ENCODE results near the gene ZBTB9. TPM values are rescaled to one million over a fixed set of nuclear protein-coding genes. Genes with fewer than 3 reads are reported as not detected.

The ZBTB9 gene
- polyA plus RNA-seq, 1 experiment, result 5.8 TPM

DNA sequence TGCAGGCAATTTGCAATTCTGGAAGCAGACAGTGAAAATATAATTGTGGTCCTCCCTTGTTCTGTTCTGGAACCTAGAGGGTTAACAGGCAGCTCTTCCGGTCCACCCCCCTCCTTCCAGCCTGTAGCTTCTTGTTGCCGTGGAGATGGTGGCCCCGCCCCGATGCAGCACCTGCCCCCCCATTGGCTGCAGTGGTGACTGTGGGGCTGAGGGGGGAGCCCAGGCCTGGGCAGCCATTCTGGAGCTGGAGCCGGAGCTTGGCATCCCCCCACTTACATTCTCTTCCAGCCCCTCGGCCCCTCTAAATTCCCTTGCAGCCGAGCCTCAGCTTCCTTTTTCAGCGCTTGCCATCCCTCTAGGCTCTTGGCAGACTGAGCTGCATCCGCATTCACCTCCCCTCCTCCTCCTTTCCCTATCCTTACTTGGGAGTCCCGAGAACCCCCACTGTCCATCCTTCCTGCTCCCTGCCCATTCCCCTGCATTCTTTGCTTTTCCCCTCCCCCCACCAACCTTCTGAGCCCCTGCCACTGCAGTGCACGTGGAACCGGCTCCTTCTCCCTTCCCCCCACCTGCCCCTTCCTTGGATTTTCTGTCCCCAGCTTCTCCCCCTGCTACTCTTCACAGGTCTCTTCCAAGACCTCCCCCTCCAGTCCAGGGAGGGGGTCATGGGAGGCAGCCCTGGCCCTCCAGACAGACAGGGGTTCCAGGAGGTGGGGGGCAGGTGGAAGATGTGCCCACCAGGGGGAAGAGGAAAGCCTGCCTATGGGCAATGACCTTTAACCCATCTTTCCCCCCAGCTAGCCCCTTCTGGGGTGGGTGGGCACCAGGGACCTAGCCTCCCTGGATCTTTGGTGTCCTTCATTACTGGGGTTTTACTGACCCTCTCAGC lies 23.1 kb upstream of the ZBTB9 start:
- Histone ChIP-seq H3K27me3 (ENCODE audit: control insufficient read depth, insufficient read depth, low read length) (no peaks in the 10 kb centered on the region), H3K27ac (ENCODE audit: low read depth, low read length) (no peak overlapping the region), H3K9me3 (ENCODE audit: control insufficient read depth, insufficient read depth, low read length) (no peaks in the 10 kb centered on the region), H3K4me3 (ENCODE audit: low read depth, low read length) (peak overlapping the region; percentile 25; the same call in 1 of the 2 replicates)
- POLR2A ChIA-PET, result interaction anchor here (0.6 to 1.7 kb wide), 5 partner anchors 9 to 1055 kb away, joined by 3 to 6 read pairs (median 4); partner anchors contain the start of genes RPS18 and VPS52
- no peak for DNase-seq (ENCODE audit: low read depth, low spot score)
- CTCF ChIA-PET, result interaction anchor here (0.6 to 1.8 kb wide), 3 partner anchors 13 to 40 kb away, joined by 3 to 7 read pairs (median 3); partner anchors contain the start of genes CUTA and PHF1
- TF ChIP-seq CTCF (IDR thresholded peaks at IDR 0.05; ENCODE audit: low read depth, low read length), result no peak

DNA sequence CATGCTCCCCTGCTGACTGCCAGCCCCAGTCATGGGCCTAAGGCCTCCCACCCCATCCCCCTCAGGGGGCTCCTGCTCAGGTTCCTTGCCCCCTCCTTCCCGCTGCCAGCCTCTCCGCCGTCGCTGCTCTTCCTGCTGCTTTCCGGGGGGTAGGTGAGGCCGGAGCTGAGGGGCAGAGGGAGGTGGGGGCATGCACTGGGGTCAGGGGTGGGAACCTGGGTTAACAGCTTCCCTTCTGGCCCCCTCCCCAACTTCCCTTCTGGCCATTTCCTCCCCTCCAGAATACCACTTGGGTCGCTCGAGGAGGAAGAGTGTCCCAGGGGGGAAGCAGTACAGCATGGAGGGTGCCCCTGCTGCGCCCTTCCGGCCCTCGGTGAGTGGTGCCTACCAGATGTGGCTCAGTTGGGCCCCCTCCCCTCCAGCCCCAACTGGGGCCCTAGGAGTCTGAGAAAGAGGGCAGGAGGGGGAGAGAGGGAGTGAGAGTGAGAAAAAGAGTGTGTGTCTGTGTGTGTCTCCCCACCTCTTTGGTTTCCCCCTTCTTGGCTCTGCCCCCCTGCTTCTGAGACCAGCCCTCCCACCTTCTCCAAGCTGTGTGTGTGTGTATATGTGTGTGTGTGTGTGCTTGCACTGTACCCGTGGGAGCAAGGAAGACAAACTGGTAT lies 22.4 kb upstream of the ZBTB9 start:
- CTCF ChIA-PET, result no interaction called here
- H3K4me3 ChIP-seq (ENCODE audit: low read depth, low read length), result no peak overlapping the region
- H3K27ac ChIP-seq (ENCODE audit: low read depth, low read length), result no peak overlapping the region
- no peaks in the 10 kb centered on the region for H3K9me3 ChIP-seq (ENCODE audit: control insufficient read depth, insufficient read depth, low read length)
- no peaks in the 10 kb centered on the region for H3K27me3 ChIP-seq (ENCODE audit: control insufficient read depth, insufficient read depth, low read length)
- no peak for TF ChIP-seq CTCF (IDR thresholded peaks at IDR 0.05; ENCODE audit: low read depth, low read length)
- DNase-seq (ENCODE audit: low read depth, low spot score), result no peak
- POLR2A ChIA-PET, result interaction anchor here (0.6 to 1.3 kb wide), 2 partner anchors 22 to 1056 kb away, joined by 4 to 6 read pairs; no protein-coding TSS in a partner anchor

DNA sequence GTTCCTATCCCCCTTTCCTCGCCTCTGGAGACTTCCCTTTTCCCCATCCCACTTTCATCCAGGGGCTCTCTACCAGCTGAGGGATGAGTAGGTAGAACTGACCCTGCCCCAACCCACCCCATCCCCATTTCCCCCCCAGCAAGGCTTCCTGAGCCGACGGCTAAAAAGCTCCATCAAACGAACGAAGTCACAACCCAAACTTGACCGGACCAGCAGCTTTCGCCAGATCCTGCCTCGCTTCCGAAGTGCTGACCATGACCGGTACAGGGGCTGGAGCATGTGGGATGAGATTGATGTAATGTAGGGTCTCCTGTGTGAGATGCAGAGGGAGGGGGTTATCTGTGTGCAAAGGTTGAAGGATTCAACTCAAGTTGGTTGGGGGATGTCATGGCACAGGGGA lies 21.8 kb upstream of the ZBTB9 start:
- Histone ChIP-seq H3K4me3 (ENCODE audit: low read depth, low read length) (no peak overlapping the region), H3K27me3 (ENCODE audit: control insufficient read depth, insufficient read depth, low read length) (no peaks in the 10 kb centered on the region), H3K27ac (ENCODE audit: low read depth, low read length) (no peak overlapping the region), H3K9me3 (ENCODE audit: control insufficient read depth, insufficient read depth, low read length) (no peaks in the 10 kb centered on the region)
- ChIA-PET CTCF (no interaction called here), POLR2A (no interaction called here)
- no peak for TF ChIP-seq CTCF (IDR thresholded peaks at IDR 0.05; ENCODE audit: low read depth, low read length)
- no peak for DNase-seq (ENCODE audit: low read depth, low spot score)

GRCh38 chr6:33433001-33433543 lies 21.3 kb upstream of the ZBTB9 start:
- no peak overlapping the region for H3K4me3 ChIP-seq (ENCODE audit: low read depth, low read length)
- peak overlapping the region; percentile 11 for H3K27ac ChIP-seq (ENCODE audit: low read depth, low read length)
- no peaks in the 10 kb centered on the region for H3K27me3 ChIP-seq (ENCODE audit: control insufficient read depth, insufficient read depth, low read length)
- TF ChIP-seq CTCF (IDR thresholded peaks at IDR 0.05; ENCODE audit: low read depth, low read length), result no peak
- DNase-seq (ENCODE audit: low read depth, low spot score), result no peak
- ChIA-PET CTCF (interaction anchor here (1.2 kb wide), 1 partner anchor 42 kb away, joined by 3 read pairs; no protein-coding TSS in a partner anchor), POLR2A (interaction anchor here (0.6 kb wide), 1 partner anchor 37 kb away, joined by 5 read pairs; no protein-coding TSS in a partner anchor)
- no peaks in the 10 kb centered on the region for H3K9me3 ChIP-seq (ENCODE audit: control insufficient read depth, insufficient read depth, low read length)

All from AG04450 (cell line).